GM19372 (cell line): ENCODE measurements around the gene CAPN13.

Experiments used
- ATAC-seq: cut with Tn5 transposase; IDR thresholded peaks from one replicate; pipeline ENCODE4 v1.9.1; 2021; ENCODE audit warnings: mild to moderate bottlenecking, low read depth, moderate library complexity; ENCODE audit not compliant: unreplicated experiment

Gene CAPN13

DNA sequence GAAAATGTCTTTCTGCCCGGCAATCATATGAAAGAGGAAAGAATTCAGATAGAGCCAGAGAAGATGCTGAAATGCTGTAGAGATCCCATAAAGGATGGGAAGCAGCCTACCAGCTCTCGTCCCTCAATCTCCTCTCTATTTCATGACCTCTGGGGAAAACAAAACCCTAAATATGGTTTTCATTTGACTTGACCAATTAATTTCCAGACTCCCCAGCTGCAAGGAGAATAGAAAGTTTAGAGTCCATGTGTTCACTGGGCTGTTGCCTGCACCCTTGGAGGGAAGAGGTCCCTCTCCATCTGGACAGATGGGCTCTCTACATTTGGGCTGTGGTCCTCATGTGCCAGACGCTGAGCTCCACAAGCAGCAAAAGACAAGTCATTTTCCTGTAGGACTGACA lies 40.6 kb downstream of the CAPN13 start:
- no peak for ATAC-seq

DNA sequence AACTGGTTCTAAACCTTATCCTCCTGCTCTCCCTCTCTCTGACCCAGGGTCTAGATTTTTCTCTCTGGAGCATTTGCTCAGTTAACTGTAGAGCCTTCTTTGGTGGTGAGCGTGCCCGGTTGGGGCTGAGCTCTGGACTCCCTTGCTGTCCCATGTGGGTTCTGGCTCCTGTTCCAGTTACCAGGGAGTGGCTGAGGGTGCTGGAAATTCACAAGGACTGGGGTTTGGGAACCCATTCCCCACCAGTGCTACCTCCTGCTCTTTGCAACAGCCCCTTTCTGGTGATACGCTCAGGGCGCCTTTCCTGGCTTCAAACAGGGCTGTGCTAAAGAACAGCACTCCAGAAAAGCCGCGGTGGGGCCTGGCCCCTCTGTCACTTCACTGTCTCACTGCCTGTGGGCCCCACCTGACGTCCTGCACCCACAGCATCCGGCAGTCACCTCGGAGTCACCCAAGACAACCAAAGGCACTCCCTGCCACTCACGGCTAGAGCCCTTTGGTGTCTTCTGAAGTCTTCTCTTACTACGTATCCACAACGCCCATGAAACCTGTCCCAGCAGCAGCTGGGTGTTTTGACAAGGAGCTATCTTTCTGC lies 41.3 kb downstream of the CAPN13 start:
- no peak for ATAC-seq

DNA sequence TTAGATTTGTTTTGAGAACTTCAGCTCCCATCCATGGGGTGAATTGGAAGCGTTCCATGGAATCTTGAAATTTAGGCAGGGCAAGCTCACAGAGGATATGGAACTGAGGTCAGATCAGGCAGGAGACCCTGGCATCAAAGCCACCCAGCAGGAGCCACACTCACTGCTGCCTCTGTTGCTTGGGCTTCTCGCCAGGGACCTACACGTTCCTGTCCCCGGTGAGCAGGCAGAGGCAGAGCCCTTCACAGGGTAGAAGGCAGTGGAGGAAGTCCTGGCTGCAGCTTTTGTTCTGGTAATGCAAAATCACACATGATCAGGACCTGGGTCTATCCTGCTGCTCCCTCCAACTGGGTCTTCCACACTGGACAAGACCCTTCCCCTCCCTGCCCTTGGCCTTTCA lies 42.1 kb downstream of the CAPN13 start:
- no peak for ATAC-seq

DNA sequence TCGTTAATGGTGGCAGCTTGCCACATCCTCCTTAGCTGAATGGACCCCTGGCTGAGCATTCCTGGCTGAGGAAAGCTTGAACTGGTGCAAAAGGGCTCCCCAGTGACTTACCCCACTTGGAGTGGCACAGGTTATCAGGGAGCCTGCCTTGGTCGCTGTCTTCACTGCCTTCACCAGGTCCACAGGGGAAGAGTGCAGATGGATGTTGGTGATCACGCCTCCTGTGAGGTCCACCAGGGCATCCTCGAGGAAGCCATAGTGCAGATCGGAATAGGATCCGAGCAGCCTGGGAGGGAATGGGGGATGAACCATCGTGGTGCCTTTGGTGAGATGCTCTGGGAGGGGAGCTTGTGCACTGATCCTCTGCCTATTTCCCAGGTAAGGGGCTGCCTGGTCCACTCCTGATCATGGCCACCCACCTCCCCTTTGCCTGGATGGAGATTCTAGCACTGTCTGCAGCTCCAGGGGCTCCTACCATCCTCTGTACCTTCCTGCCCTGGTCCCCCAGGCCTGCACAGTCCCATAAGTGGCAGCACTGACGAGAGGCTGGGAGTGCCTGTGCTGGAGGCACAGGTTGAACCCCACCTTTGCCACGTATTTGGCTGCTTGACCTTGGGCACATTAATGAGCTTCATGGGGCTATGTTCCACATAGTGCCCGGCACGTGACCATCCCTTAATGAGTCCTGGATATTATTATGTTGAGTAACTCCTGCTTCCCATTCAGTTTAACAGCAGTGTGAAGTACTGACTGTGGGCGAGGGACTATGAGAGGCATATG lies 43.0 kb downstream of the CAPN13 start:
- no peak for ATAC-seq

DNA sequence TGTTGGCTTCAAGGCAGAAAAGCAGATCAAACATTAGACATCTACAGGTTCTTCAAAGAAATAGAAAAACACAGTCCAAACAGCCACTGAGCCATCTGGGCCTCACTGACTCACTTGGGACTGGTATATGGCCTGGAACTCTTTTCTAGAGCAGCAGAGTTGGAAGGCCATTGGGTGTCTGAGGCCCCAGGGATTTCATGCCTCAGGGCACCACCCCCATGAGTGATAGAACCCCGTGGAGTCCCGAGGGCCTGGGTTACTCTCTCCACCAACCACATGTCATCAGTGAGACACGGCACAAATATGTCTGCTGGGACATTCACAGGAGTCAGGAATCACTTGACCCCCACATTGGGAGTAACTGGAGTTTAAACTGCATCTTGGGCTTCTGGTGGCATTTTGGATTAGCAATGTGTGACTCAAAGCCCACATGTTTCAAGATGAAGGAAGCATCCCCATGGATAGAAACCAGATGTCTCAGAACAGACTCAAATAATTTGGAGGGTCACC lies 44.0 kb downstream of the CAPN13 start:
- ATAC-seq = no peak

DNA sequence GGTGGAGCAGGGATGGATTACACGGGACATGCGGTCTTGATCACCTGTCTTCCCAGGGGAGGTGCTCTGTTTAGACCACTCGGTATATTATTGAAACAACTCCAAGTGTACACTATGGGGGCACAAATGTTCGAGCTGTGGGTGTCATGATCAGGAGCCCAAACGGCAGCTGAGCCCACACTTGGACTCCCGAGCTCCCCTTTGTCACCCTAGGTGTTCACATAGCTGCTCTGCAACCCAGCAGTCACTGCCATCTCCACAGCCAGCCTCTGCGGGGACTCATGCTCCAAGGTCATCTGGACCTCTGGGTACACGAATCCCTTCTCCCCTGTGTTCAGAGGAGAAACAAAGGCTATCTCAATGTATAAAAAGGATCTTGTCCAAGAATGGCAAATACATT lies 46.0 kb downstream of the CAPN13 start:
- ATAC-seq = no peak

DNA sequence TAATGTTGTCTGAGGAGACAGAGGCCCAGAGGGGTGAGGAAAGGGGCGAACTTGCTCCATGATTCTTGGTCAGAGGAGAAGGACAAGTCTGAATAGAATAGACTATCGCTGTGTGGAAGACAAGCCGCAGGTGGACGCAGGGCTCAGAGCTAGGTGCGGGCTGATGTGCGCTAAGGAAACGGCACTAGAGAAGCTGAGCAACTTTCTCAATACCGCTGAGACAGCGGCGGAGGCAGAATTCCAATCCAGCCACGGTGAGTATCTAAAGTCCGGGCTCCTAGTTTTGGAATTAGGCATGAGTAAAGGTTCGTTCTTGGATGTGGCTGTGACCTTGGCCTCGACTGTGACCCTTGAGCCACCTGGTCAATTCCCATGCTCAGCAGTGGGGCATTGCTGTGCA lies 47.8 kb downstream of the CAPN13 start:
- ATAC-seq = no peak

DNA sequence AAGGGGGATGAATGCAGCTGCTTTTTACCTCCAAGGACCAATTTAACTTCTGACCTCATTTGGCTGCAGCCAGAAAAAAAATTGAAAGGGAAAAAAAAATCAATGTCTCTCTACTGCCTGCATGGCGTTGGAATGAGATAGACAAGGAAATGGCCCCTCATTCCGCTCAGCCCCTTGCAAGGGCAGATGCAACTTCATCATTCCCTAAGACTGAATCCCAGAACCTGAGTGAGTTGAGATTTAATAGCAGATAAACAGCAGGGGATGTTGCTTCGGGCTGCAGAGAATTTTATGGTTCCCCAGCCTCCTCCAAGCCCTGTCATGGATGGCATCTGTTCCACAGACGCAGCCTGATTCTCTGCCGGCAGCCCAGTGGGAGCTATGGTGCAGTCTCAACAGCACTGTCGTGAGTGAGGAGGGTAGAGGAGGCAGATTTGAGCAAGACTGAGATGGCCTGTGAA lies 49.0 kb downstream of the CAPN13 start:
- no peak for ATAC-seq

DNA sequence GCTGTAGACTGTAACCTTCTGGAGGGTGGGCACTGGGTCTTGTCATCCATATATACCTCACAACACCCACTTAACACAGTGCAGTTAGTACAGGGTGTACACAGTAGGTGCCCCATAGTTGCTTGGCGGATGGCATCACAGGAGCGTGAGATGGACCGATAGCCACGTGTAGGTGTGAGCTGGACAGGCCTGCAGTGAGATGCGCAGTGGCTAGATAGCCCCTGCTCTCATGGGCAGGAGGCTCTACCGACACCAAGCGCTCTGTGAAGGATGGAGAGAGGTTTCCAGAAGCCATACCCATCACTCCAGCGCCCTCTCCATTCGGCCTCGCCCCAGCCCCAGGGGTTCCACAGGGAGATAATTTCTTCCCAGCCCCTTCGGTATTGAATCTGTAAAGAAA lies 49.5 kb downstream of the CAPN13 start:
- ATAC-seq = no peak

DNA sequence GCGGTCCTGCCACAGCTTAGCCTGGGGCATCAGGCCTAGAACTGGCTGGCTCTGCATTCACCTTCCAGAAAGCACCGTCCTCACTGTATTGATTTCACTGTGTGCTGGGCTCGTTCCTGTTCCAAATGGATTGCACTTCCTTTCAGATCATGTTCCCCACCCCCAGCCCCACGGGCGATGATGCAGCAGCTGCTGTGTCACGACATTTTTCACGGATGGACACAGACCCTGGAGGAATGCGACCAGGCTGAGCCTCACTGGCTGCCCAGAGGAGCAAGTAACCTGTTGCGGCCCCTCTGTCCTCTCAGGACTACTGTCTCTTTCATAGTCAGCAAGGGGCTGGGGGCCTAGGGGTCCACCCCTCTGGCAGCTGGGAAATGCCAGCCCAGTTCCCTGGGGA lies 50.3 kb downstream of the CAPN13 start:
- no peak for ATAC-seq

DNA sequence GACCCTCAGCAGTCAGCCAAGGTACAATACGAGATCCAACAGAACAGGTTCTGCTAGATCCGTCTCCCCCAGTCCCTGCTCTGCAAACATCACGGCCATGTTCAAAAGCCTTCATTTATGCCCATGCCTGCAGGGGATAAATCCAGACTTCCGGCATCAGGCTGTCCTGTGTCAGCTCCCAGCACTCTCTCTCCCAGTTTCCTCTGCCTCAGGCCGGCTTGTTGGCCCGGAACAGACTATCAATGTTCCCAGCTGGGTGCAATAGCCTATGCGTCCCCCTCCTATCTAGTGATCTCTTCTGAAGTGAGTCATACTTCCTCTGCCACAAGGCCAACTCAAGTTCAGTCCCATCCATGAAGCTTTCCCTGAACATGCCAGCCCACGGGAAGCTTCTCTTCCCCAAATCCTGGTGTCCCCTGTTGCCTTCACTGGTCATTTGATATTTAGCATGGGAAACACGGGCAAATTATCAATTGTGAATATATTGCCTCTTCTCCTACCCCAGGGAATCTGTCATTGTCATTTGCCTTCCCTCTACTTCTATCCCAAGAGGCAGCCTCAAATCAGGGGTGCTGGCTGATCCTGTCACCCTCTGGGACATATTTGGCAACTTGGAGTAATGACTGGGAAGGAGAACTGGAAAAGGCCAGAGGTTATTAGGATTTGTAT lies 51.1 kb downstream of the CAPN13 start:
- no peak for ATAC-seq

DNA sequence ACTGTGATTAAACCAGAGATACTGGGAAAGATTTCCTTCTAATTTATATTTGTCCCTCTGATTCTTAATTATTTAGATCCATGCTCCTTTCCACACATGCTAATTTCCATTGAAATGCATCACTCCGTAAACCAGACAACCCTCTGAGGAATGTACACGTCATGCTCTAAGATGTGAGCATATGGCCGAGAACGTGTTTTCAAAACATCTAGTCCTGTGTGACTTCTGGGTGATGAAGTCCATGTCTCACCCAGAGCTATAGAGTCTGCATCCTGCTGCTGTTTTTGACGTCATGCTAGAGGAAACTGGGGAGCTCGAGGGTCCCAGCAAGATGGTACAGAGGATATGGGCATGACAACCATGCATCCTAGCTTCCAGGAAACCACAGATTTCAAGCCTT lies 53.6 kb downstream of the CAPN13 start:
- no peak for ATAC-seq

DNA sequence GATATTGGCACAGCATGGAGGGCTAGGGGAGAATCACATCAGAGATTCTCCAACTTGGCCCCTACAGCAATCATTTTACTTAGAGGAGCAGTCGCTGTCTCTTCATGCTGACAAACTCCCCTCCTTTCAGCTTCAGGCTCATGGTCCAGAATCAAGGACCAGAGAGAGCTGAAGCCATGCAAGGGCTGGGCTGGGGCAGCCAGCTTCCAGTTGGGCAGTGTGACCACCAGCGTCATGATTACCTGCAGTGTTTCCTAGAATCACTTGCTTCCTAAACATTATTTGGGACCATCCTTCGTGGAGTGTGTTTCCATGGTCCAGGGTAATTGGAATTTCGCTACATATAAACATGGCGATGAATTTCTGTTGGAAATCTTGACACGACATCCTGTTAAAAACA lies 54.4 kb downstream of the CAPN13 start:
- no peak for ATAC-seq

DNA sequence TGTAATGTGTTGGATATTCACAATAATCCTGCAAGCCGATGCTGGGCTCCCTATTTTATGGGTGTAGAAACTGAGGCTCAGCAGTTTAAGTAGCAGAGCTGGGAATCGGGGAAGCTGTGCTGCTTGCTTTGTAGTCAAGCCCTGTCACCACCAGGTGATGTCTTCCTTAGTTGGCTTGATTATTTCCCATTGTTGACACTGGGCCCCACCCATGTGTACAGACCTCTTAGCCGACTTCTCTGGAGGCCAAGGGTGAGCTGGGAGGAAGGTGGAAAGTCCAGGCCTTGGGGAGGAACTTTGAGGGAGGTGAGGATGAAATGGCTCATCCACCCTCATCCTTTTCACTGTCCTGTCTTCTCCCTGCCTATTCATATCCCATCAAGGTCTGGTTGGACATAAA lies 60.0 kb downstream of the CAPN13 start:
- ATAC-seq = no peak

DNA sequence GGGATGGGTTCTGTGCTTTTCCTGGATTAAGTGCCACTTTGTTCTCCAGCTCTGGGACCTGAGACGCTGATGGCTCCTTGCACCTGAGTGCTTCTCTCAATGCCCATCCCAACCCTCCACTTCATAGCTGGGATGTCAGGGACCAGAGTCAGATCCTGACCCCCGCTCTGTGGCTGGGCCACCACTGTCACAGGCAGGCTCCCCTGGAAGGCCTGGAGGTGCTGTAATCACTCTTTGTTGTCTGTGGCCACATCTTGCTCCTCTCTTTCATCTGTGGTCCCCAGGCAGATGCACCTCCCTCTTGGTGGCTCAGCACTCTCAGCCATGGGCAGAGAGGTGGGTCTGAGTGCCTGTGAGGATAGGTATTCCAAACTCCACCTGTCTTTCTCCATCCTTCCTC lies 62.4 kb downstream of the CAPN13 start:
- ATAC-seq = no peak

DNA sequence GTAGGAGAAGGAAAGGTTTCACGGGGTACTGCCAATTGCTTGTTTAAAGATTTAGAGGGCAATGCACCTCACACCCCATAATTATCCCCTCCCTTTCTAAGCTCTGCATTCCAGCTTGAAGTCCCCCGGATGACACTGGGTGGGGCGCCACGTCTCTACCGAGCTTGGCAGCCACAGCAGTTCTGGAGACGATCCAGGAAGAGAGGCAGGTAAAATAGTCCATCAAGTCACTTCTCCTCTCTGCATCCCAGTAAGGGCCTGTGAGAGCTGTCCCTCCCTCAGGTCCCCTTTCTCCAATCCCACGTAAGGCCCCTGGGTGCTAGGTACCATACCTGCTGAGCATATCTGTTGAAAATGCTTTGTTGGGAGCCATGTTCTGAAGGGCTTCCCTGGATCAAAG lies 65.7 kb downstream of the CAPN13 start:
- no peak for ATAC-seq

DNA sequence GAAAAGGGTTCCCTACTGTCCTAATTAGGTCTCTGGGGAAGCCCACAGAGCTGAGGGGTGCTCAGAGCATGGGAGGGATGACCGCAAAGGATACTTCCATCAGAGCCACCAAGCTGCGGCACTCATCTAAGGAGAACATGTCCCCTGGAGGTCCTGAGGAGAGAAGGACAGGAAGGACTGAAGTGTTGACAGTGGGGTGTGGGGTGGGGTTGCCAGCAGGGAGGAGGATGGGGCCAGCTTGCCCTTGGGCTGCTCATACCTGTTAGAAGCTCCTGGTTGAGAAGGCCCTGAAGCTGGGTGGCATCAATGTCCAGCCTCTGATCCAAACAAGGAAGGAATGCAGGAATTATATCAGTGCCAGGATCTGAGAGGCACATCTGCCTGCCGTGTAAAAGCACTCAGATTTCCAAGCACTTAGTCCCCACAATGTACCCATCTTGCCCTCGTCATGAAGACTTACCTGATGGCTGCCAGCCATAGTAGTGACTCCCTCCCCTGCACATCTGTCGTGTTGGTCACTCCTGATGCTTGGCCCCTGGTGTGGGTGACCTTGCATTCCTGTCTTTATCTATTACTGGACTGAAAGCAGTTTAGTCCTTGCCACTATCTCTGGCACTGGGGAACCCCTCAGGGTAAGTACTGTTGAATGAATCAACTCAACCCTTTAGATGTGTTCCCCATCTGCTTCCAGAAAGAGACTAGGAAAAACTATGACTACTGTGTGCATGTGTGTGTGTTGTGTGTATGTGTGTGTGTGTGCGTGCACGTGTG lies 68.9 kb downstream of the CAPN13 start:
- no peak for ATAC-seq

DNA sequence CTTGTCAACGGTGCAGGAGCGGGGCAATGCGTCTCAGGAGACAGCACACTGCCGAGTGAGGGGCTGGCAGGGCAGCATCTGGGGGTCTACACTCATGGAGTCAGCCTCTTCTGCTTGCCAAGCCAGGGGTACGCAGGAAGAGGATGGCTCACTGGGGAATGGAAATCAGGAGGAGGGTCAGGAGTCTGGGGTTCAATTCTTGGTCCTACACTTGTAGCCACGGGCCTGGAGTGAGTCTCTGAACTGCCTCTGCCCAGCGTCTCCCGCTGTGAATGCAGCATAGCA lies 70.0 kb downstream of the CAPN13 start:
- no peak for ATAC-seq

DNA sequence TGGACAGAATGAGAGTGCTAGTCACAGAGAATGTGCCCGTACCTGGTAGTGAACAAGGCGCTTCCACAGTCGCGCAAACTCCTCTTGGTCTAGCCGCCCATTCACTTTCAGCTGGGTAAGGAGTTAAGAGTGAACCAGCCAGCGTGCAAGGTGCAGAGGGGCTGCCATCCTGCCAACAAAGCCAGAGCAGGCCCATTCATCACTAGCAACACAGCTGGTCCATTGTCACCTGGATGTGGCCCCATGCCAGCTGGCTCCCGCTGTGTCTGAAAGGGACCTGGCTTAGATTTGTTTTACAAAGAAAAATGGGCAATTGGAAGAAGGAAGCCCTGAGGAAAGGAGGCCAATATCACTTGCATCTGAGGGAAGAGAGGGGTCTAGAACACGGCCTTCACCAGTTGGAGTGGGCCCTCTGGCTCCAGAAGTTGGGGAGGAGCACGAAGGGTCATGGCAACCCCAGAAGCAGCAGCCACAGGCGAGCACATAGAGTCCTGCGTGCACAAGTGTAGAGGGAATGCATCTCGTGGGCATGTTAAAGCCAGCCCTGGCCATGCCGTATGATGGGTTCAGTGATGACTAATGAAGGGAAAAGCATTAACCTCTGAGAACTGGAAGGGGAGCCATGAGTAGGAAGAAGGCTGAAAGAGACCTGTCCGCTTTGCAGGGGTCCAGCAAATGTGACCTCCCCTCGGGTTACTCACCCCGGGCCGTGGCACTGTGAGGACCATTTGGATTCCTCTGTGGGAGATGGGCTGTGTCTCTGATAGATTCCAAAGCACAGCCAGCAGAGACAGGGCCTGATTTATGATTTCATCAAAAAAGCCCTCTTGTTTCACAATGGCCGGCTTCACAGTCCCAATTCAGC lies 70.6 kb downstream of the CAPN13 start:
- no peak for ATAC-seq

DNA sequence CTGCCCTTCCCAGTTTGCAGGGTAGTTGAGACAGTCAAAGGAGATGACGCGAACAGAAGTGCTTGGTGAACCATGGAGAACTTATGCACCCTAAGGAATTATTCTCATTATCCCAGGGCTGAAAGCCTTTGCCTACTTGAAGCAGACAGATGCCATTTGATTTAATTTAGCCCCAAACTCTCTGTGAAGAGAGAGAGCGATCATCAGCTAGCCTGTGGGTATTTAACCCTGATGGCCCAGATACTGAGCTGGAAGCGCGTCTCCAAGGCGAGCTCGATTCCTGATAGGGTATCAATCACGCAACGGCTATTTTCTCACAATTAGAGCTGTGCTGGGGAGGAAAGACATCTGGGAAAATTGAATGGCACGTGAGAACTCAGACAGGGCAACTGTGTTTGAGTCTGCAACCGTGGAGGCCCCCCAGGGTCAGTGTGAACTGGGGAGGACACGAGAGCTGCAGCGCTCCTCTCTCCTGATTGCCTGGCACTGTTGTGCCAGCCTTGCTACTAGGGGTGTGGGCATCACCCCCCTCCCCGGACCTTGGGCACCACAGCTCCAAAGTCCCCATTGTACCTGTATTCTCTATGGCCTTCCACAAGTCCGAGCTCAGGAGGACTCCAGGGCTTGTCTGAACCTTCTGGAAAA lies 73.2 kb downstream of the CAPN13 start:
- ATAC-seq = no peak
